Heart left ventricle (tissue), 13 donors: Measurements from ENCODE around the gene NUP43.

Experiments
- POLR2A ChIP-seq, 2 donors: fragments of 450-650 bp; IDR thresholded peaks; one replicate each; pipeline ENCODE4 v1.6.1; 2017; ENCODE audit warnings: antibody characterized with exemption in 2 of 2, mild to moderate bottlenecking in 2 of 2, moderate library complexity in 2 of 2
- TF ChIP-seq, protein P1 (sequence below), 12 donors: fragments of 200-600 bp; sonication (generic) in 4 of 12; IDR thresholded peaks; one replicate each; pipeline versions ENCODE4 v1.5.0 to v1.8.0; 2018 to 2022; ENCODE audit warnings: antibody characterized with exemption in 12 of 12, mild to moderate bottlenecking in 5 of 12
- donor health status: ischemic (EF 13 %, LVEDD 7.1; RV severe dilation, severe dysfunction).
- donor health status: DM: no; HTN: yes; CAD: no.
- donor health status: DM: no; HTN: no; CAD: no.
- donor health status: ischemic (EF 25% LVEDD 6.9; RV normal size, moderate dysfunction).
- donor health status: ischemic (EF 25% LVEDD 5.7; RV mildly dilated, moderate dysfunction).
- donor health status: ischemic (EF 35%, LVEDD 5.7; RV mildly dilated, moderate dysfunction).
- donor health status: nonischemic (EF 11% LVEDD 7.7; RV severe dilation, severe dysfunction).
- donor health status: DM: yes; HTN: yes; CAD: no.
- donor health status: PGD.
- donor health status: ischemic (EF 29% LVEDD 5.4; RV normal size, mild dysfunction).
- donor health status: nonischemic (EF 23%, LVEDD 6.1; RV moderate dilation, normal function).

DNA sequence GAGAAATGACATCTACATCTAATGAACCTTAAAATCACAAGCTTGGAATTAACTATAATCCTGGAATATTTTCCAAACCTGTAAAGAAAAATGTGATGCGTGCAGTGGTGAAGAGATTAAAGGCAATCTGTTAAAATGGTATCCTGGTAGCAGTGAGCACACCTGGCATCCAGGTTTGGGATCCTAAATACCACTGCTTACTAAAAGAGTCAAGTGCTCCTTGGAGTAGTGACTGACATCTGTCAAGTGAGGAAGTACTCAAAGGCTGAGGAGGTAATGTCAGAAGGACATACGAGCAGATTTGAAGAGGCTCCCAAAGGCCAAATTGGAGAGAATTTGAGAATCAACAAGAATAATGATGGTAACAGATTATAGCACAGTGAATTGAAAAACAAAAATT lies 36.0 kb upstream of the NUP43 start:
- TF ChIP-seq, protein P1, sequence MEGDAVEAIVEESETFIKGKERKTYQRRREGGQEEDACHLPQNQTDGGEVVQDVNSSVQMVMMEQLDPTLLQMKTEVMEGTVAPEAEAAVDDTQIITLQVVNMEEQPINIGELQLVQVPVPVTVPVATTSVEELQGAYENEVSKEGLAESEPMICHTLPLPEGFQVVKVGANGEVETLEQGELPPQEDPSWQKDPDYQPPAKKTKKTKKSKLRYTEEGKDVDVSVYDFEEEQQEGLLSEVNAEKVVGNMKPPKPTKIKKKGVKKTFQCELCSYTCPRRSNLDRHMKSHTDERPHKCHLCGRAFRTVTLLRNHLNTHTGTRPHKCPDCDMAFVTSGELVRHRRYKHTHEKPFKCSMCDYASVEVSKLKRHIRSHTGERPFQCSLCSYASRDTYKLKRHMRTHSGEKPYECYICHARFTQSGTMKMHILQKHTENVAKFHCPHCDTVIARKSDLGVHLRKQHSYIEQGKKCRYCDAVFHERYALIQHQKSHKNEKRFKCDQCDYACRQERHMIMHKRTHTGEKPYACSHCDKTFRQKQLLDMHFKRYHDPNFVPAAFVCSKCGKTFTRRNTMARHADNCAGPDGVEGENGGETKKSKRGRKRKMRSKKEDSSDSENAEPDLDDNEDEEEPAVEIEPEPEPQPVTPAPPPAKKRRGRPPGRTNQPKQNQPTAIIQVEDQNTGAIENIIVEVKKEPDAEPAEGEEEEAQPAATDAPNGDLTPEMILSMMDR (IDR thresholded peaks at IDR 0.05): no peak
- TF ChIP-seq POLR2A (IDR thresholded peaks at IDR 0.05): no peak
